A673 (cell line): Measurements from ENCODE around the gene EEPD1. TPM values are rescaled to one million over a fixed set of nuclear protein-coding genes. Genes with fewer than 3 reads are reported as not detected.

Source experiments
- BruUV-seq: library from RNA; stranded (reverse); fragments of 400-500 nt; replicated peaks from 2 replicates; lab custom pipeline; 2021; lab: Mats Ljungman, UMichigan
- CTCF ChIA-PET: fragments of 300-600 bp; sonication (Branson Sonifier 250); formaldehyde crosslinking; loops from one replicate; lab custom pipeline; 2022; ENCODE audit warnings: antibody characterized with exemption; lab: Charles Lee
- POLR2A ChIA-PET: fragments of 300-600 bp; sonication (Branson Sonifier 250); formaldehyde crosslinking; loops from one replicate; lab custom pipeline; 2022; ENCODE audit warnings: antibody characterized with exemption; ENCODE audit not compliant: low non-redundant PET; lab: Charles Lee
- DNase-seq: peaks from one replicate; pipeline ENCODE4 v3.0.0-alpha.2; 2015; ENCODE audit warnings: low spot score
- H3K27ac ChIP-seq: fragments of 200-600 bp; sonication (generic); 2 replicates; pipeline ENCODE4 v1.5.1; 2016; ENCODE audit warnings: mixed run types, low read depth, mild to moderate bottlenecking, mixed read lengths, antibody characterized with exemption, low read length; ENCODE audit not compliant: poor library complexity, severe bottlenecking
- H3K27me3 ChIP-seq: fragments of 200-600 bp; sonication (generic); replicated peaks from 2 replicates; pipeline ENCODE4 v1.6.1; 2017; ENCODE audit warnings: mixed run types, low read depth, mild to moderate bottlenecking, mixed read lengths, antibody characterized with exemption, low read length; ENCODE audit not compliant: insufficient read depth, poor library complexity
- H3K36me3 ChIP-seq: fragments of 200-600 bp; sonication (generic); 2 replicates; pipeline ENCODE4 v1.6.1; 2016; ENCODE audit warnings: mixed run types, mild to moderate bottlenecking, mixed read lengths, antibody characterized with exemption, low read length; ENCODE audit not compliant: insufficient read depth, poor library complexity, severe bottlenecking
- H3K4me1 ChIP-seq: fragments of 200-600 bp; sonication (generic); 2 replicates; pipeline ENCODE4 v1.6.1; 2017; ENCODE audit warnings: mixed run types, mild to moderate bottlenecking, mixed read lengths, antibody characterized with exemption, low read length; ENCODE audit not compliant: insufficient read depth, poor library complexity, severe bottlenecking
- H3K4me3 ChIP-seq: fragments of 200-600 bp; sonication (generic); 2 replicates; pipeline ENCODE4 v1.5.1; 2016; ENCODE audit warnings: low read depth, mixed run types, mild to moderate bottlenecking, mixed read lengths, low read length; ENCODE audit not compliant: poor library complexity, severe bottlenecking
- H3K9me3 ChIP-seq: fragments of 200-600 bp; sonication (generic); 2 replicates; pipeline ENCODE4 v1.6.1; 2016; ENCODE audit warnings: mixed run types, low read depth, mild to moderate bottlenecking, mixed read lengths, antibody characterized with exemption, low read length; ENCODE audit not compliant: poor library complexity, severe bottlenecking
- EZH2 ChIP-seq: fragments of 200-600 bp; sonication (generic); IDR thresholded peaks from 2 replicates; pipeline ENCODE4 v1.6.1; 2017; ENCODE audit warnings: borderline replicate concordance, low read depth, mild to moderate bottlenecking, mixed read lengths, antibody characterized with exemption, low read length; ENCODE audit not compliant: poor library complexity, severe bottlenecking
- intact Hi-C: fragments of 100-400 bp; cut with micrococcal nuclease; formaldehyde crosslinking; loops from one replicate; pipeline ENCODE4 v1.10.0; 2022; ENCODE audit not compliant: unreplicated experiment
- total RNA-seq: library from RNA; stranded (reverse); gene quantifications from 2 replicates; pipeline ENCODE4 v1.2.3, GENCODE V29; 2021
- TF ChIP-seq, protein P1 (sequence below): fragments of 300-800, 200-600 bp; sonication (generic); conservative IDR thresholded peaks from 2 replicates; pipeline ENCODE4 v1.5.1; 2017; ENCODE audit warnings: low read depth, mild to moderate bottlenecking, antibody characterized with exemption, low read length, moderate library complexity, mixed read lengths

The EEPD1 gene
- total RNA-seq, 1 experiment from 2014 or later, result 2.5 TPM

DNA sequence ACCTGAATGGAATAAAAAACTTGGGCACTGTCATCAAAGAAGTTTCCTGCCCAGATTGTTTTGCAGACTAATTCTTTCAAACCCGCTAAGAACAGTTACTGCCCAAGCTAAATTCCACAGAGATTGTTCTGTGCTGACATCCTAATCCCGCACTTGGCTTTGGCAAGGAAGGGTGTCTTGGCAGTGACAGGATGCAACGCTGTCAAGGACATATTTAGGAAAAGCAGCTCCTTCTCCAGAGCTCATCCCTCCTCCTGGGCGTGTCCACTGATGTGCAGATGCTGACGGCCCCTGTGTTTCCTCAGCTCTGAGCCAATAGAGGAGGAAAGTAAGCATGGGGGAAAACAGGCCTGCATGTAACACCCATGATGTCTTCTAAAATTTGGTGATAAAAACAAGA, 74.2 kb downstream of the EEPD1 start:
- Histone ChIP-seq H3K4me3 (no peak overlapping the region), H3K27ac (no peak overlapping the region), H3K36me3 (no peaks in the 10 kb centered on the region), H3K9me3 (no peaks in the 10 kb centered on the region), H3K27me3 (no peaks in the 10 kb centered on the region), H3K4me1 (no peaks in the 10 kb centered on the region)
- CTCF ChIA-PET, result no interaction called here
- no peak for DNase-seq
- BruUV-seq, result no TSS peak
- intact Hi-C loops, result no loop called here
- POLR2A ChIA-PET, result no interaction called here
- TF ChIP-seq EZH2, result no peak
- TF ChIP-seq, protein P1, sequence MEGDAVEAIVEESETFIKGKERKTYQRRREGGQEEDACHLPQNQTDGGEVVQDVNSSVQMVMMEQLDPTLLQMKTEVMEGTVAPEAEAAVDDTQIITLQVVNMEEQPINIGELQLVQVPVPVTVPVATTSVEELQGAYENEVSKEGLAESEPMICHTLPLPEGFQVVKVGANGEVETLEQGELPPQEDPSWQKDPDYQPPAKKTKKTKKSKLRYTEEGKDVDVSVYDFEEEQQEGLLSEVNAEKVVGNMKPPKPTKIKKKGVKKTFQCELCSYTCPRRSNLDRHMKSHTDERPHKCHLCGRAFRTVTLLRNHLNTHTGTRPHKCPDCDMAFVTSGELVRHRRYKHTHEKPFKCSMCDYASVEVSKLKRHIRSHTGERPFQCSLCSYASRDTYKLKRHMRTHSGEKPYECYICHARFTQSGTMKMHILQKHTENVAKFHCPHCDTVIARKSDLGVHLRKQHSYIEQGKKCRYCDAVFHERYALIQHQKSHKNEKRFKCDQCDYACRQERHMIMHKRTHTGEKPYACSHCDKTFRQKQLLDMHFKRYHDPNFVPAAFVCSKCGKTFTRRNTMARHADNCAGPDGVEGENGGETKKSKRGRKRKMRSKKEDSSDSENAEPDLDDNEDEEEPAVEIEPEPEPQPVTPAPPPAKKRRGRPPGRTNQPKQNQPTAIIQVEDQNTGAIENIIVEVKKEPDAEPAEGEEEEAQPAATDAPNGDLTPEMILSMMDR, result no peak

DNA sequence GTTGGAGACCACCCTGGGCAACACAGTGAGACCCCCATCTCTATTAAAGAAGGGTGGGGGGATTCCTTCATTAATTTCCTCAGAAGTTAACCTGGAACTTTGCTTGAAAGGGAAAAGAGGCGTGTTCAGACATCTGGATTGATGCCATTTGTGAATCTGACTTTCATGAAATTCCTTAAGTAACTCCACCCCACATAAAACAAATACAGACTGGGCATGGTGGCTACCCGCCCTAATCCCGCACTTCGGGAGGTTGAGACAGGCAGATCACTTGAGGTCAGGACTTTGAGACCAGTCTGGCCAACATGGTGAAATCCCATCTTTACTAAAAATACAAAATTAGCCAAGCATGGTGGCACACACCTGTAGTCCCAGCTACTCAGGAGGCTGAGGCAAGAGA, 75.0 kb downstream of the EEPD1 start:
- Histone ChIP-seq H3K27me3 (no peaks in the 10 kb centered on the region), H3K4me1 (no peaks in the 10 kb centered on the region), H3K4me3 (no peak overlapping the region), H3K36me3 (no peaks in the 10 kb centered on the region), H3K27ac (no peak overlapping the region), H3K9me3 (no peaks in the 10 kb centered on the region)
- BruUV-seq, result no TSS peak
- TF ChIP-seq EZH2, result no peak
- TF ChIP-seq, protein P1, result no peak
- ChIA-PET CTCF (no interaction called here), POLR2A (no interaction called here)
- no peak for DNase-seq
- intact Hi-C loops, result no loop called here

DNA sequence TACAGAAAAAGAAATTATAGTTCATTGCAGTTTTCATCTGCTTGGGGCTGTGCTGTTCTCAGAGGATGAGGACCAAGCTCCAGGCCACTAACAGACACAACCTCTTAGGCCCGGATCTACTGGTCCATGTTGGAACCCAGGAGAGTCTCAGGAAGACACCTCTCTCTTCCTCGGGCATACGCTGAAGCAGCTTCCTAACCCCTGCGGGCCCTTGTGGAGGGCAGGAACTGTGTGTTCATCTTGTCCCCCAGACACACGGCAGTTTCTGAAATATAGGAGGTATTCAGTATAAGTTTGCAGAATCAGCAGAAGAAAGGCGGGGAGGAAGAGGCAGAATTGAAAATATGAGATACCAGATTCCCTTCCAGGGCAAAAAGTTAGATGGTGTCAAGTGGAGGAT, 78.4 kb downstream of the EEPD1 start:
- TF ChIP-seq, protein P1, result no peak
- no peak for TF ChIP-seq EZH2
- ChIA-PET CTCF (no interaction called here), POLR2A (no interaction called here)
- no peak for DNase-seq
- Histone ChIP-seq H3K9me3 (no peaks in the 10 kb centered on the region), H3K27ac (no peak overlapping the region), H3K27me3 (no peaks in the 10 kb centered on the region), H3K4me1 (no peaks in the 10 kb centered on the region), H3K4me3 (no peak overlapping the region), H3K36me3 (no peaks in the 10 kb centered on the region)
- intact Hi-C loops, result no loop called here
- BruUV-seq, result no TSS peak
